GM12864 (cell line): ENCODE measurements around the gene CHN2.

ENCODE experiments used
- DNase-seq: peaks from one replicate; pipeline ENCODE4 v3.0.0-alpha.2; 2011; ENCODE audit warnings: low read depth
- H3K4me3 ChIP-seq: 2 replicates; pipeline ENCODE4 v1.5.1; 2011; ENCODE audit warnings: mild to moderate bottlenecking, low read depth, low read length, control low read depth
- CTCF ChIP-seq: IDR thresholded peaks from 2 replicates; pipeline ENCODE4 v1.5.1; 2011; ENCODE audit warnings: low read depth, mild to moderate bottlenecking, moderate library complexity, low read length, control low read depth, inconsistent platforms; ENCODE audit errors: missing control alignments

Gene CHN2

GRCh38 chr7:29365423-29365822, 170.8 kb downstream of the CHN2 start:
- H3K4me3 ChIP-seq: no peak overlapping the region
- no peak for DNase-seq
- TF ChIP-seq CTCF: no peak

GRCh38 chr7:29367784-29368183, 173.2 kb downstream of the CHN2 start:
- H3K4me3 ChIP-seq: no peak overlapping the region
- DNase-seq: no peak
- TF ChIP-seq CTCF: no peak

- no peak overlapping the region for H3K4me3 ChIP-seq
- TF ChIP-seq CTCF: no peak
- DNase-seq: no peak
These were observed 175.4 kb downstream of the CHN2 start for GRCh38 chr7:29369909-29370488.

- H3K4me3 ChIP-seq: no peak overlapping the region
- no peak for DNase-seq
- TF ChIP-seq CTCF: no peak
These were observed 176.1 kb downstream of the CHN2 start for GRCh38 chr7:29370531-29371314.

GRCh38 chr7:29371472-29371871, 176.9 kb downstream of the CHN2 start:
- DNase-seq: no peak
- no peak overlapping the region for H3K4me3 ChIP-seq
- TF ChIP-seq CTCF: no peak

- DNase-seq: no peak
- no peak overlapping the region for H3K4me3 ChIP-seq
- no peak for TF ChIP-seq CTCF
These were observed 177.9 kb downstream of the CHN2 start for GRCh38 chr7:29372351-29373090.
